Prostate gland (tissue), 2 donors: ENCODE measurements around the gene IQGAP3. TPM values are rescaled to one million over a fixed set of nuclear protein-coding genes. Genes with fewer than 3 reads are reported as not detected.

ENCODE experiments used
- DNase-seq: peaks from one replicate; pipeline ENCODE4 v3.0.0-alpha.2; 2019; ENCODE audit warnings: low spot score
- H3K27ac ChIP-seq, 2 donors: fragments of 200-600 bp; sonication (generic); 2 replicates each; pipeline ENCODE4 v1.5.1; 2017 to 2019
- H3K27me3 ChIP-seq: fragments of 200-600 bp; sonication (generic); replicated peaks from 2 replicates; pipeline ENCODE4 v1.5.1; 2019; ENCODE audit not compliant: insufficient read depth
- H3K36me3 ChIP-seq, 2 donors: fragments of 200-600 bp; sonication (generic); 1 replicate in 1 of 2; 2 replicates in 1 of 2; pipeline versions ENCODE4 v1.5.1 to v1.8.1; 2017 to 2019
- H3K4me1 ChIP-seq: fragments of 200-600 bp; sonication (generic); replicated peaks from 2 replicates; pipeline ENCODE4 v1.5.1; 2019
- H3K4me3 ChIP-seq, 2 donors: fragments of 200-600 bp; sonication (generic); 2 replicates each; pipeline ENCODE4 v1.5.1; 2017 to 2019
- H3K9me3 ChIP-seq: fragments of 200-600 bp; sonication (generic); 2 replicates; pipeline ENCODE4 v1.5.1; 2017
- CTCF ChIP-seq, 4 experiments: fragments of 200-600 bp in 2 of 4; fragments of 450-650 bp in 2 of 4; sonication (generic) in 2 of 4; IDR thresholded peaks; 1 replicate in 3 of 4; 2 replicates in 1 of 4; pipeline ENCODE4 v1.5.1; 2016 to 2019; ENCODE audit warnings: antibody characterized with exemption in 4 of 4, mild to moderate bottlenecking in 2 of 4, moderate library complexity in 2 of 4
- POLR2A ChIP-seq: fragments of 450-650 bp; IDR thresholded peaks from one replicate; pipeline ENCODE4 v1.6.1; 2016; ENCODE audit warnings: antibody characterized with exemption, mild to moderate bottlenecking
- POLR2AphosphoS5 ChIP-seq: sonication (generic); formaldehyde crosslinking; IDR thresholded peaks from one replicate; pipeline ENCODE4 v1.6.1; 2017; ENCODE audit warnings: antibody characterized with exemption
- WGBS: methylation state at CpG from one replicate; pipeline ENCODE4 v1.1.5; 2018; 5-methylcytosine and 5-hydroxymethylcytosine counted together
- intact Hi-C: fragments of 100-400 bp; cut with DNase I; formaldehyde crosslinking; loops from one replicate; pipeline ENCODE4 v1.14.2; 2022
- total RNA-seq, 2 donors: library from RNA; depleted of rRNA; stranded (reverse); fragments of >200 nt; gene quantifications; one replicate each; pipeline ENCODE4 v1.1.0, GENCODE V29; 2016

Gene IQGAP3
- total RNA-seq, 2 donors from 2014 or later, result 1.5 to 3.0 TPM

GRCh38 chr1:156511644-156512043 lies 60.7 kb downstream of the IQGAP3 start:
- Histone ChIP-seq H3K9me3 (no peaks in the 10 kb centered on the region), H3K36me3 (no peaks in the 10 kb centered on the region), H3K4me1 (peaks cover 5% of the 10 kb centered on the region), H3K4me3 (no peak overlapping the region), H3K27ac (peak overlapping the region; percentile 85 to 88), H3K27me3 (no peaks in the 10 kb centered on the region)
- DNase-seq, result no peak
- WGBS, result 74% methylated on average over 7 of the region's 7 CpGs
- no peak for TF ChIP-seq POLR2A
- TF ChIP-seq POLR2AphosphoS5, result no peak
- intact Hi-C loops, result loop anchor here (5.0 kb wide), 2 partner anchors 41 to 61 kb away; partner anchors contain the start of gene IQGAP3

DNA sequence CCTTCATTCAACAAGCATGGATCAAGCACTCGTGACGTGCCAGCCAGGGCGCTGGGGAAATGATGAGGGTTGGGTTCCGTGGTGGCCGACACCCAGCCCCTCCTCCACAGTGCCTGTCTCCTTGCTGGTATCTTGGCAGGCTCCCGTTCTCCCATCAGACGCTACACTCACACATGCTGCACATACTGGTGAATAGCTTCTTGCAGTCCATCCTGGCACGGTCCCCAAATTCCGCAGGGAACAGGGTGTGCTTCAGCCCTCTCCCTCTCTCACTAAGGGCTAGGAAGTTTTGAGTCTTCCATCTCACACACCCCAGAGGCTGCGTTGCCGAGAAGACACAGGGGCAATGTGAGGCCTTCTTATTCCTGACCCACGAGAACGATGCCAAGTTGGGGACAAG lies 61.7 kb downstream of the IQGAP3 start:
- Histone ChIP-seq H3K4me1 (peaks cover 5% of the 10 kb centered on the region), H3K36me3 (no peaks in the 10 kb centered on the region), H3K27ac (peak overlapping the region; percentile 85 to 88), H3K4me3 (no peak overlapping the region), H3K27me3 (no peaks in the 10 kb centered on the region), H3K9me3 (no peaks in the 10 kb centered on the region)
- intact Hi-C loops, result loop anchor here (5.0 kb wide), 2 partner anchors 42 to 62 kb away; partner anchors contain the start of gene IQGAP3
- 11% methylated on average over 13 of the region's 13 CpGs for WGBS
- peak; percentile 97 for DNase-seq
- TF ChIP-seq POLR2AphosphoS5 (peak; percentile 98), POLR2A (no peak)

DNA sequence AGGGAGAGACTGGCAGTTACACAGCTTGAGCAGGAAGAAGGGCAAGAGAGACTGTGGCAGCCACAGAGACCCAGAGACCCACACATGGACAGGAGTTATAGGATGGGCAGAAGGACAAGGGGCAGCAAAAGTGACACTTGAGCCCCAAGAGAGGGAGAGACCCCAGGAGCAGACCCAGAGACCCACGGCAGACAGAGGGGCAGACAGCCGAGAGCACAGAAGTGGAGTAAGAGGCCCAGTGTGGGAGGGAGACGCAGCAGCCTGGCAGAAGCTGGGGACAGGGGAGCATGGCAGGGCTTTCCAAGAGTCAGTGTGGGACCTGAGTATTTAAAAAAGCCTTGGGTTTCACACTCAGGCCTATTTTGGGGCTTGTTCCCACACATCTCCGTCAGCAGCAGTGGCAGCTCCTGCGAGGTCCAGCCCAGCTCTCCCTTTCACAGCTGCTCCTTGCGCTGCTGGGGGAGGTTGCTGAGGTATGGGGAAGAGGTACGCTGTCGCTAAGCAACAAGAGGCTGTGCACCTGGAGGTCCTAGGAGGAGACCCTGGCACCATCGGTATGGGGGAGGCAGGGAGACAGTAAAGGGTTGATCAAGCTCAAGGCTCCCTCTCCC lies 62.8 kb downstream of the IQGAP3 start:
- H3K27ac ChIP-seq, result peak overlapping the region; percentile 85 to 88
- no peaks in the 10 kb centered on the region for H3K9me3 ChIP-seq
- no peaks in the 10 kb centered on the region for H3K36me3 ChIP-seq
- TF ChIP-seq CTCF (IDR thresholded peaks at IDR 0.05) (no peak), POLR2A (no peak), POLR2AphosphoS5 (no peak)
- no peaks in the 10 kb centered on the region for H3K27me3 ChIP-seq
- no peak for DNase-seq
- WGBS, result 82% methylated on average over 9 of the region's 9 CpGs
- H3K4me3 ChIP-seq, result no peak overlapping the region
- intact Hi-C loops, result loop anchor here (5.0 kb wide), 2 partner anchors 43 to 63 kb away; partner anchors contain the start of gene IQGAP3
- peaks cover 8% of the 10 kb centered on the region for H3K4me1 ChIP-seq

GRCh38 chr1:156508955-156509234 lies 63.5 kb downstream of the IQGAP3 start:
- H3K4me3 ChIP-seq, result no peak overlapping the region
- 55% methylated on average over 2 of the region's 2 CpGs for WGBS
- no peaks in the 10 kb centered on the region for H3K9me3 ChIP-seq
- TF ChIP-seq POLR2A (no peak), CTCF (IDR thresholded peaks at IDR 0.05) (no peak), POLR2AphosphoS5 (no peak)
- intact Hi-C loops, result no loop called here
- H3K27me3 ChIP-seq, result no peaks in the 10 kb centered on the region
- H3K27ac ChIP-seq, result peak overlapping the region; percentile 85 to 88
- H3K36me3 ChIP-seq, result no peaks in the 10 kb centered on the region
- no peak for DNase-seq
- H3K4me1 ChIP-seq, result peaks cover 13% of the 10 kb centered on the region

GRCh38 chr1:156508205-156508954 lies 64.0 kb downstream of the IQGAP3 start:
- no peak for DNase-seq
- Histone ChIP-seq H3K9me3 (no peaks in the 10 kb centered on the region), H3K27me3 (no peaks in the 10 kb centered on the region), H3K27ac (peak overlapping the region; percentile 85 to 88), H3K36me3 (no peaks in the 10 kb centered on the region), H3K4me3 (no peak overlapping the region), H3K4me1 (peaks cover 13% of the 10 kb centered on the region)
- TF ChIP-seq POLR2A (no peak), POLR2AphosphoS5 (peak; percentile 44)
- WGBS, result 62% methylated on average over 7 of the region's 7 CpGs
- intact Hi-C loops, result no loop called here

GRCh38 chr1:156506450-156506849 lies 65.9 kb downstream of the IQGAP3 start:
- Histone ChIP-seq H3K4me3 (no peak overlapping the region), H3K36me3 (no peaks in the 10 kb centered on the region), H3K27me3 (no peaks in the 10 kb centered on the region), H3K9me3 (no peaks in the 10 kb centered on the region), H3K27ac (peak overlapping the region; percentile 99 to 100), H3K4me1 (peaks cover 13% of the 10 kb centered on the region)
- TF ChIP-seq POLR2AphosphoS5 (no peak), CTCF (IDR thresholded peaks at IDR 0.05) (no peak), POLR2A (no peak)
- no peak for DNase-seq
- WGBS, result 87% methylated on average over 2 of the region's 2 CpGs
- intact Hi-C loops, result no loop called here
